PC-3 (cell line): ENCODE results near the gene ADGRG3. TPM values are rescaled to one million over a fixed set of nuclear protein-coding genes. Genes with fewer than 3 reads are reported as not detected.

Experiments used
- ATAC-seq: fragments of 200-7000 bp; cut with Tn5 transposase; 2 replicates; pipeline ENCODE4 v1.9.1; 2020; ENCODE audit warnings: mild to moderate bottlenecking, moderate library complexity
- BruUV-seq: library from RNA; stranded (reverse); fragments of 400-500 nt; replicated peaks from 2 replicates; lab custom pipeline; 2021; lab: Mats Ljungman, UMichigan
- CTCF ChIA-PET: fragments of 300-600 bp; sonication (Branson Sonifier 250); formaldehyde crosslinking; loops from one replicate; lab custom pipeline; 2022; ENCODE audit warnings: antibody characterized with exemption; lab: Charles Lee
- POLR2A ChIA-PET: fragments of 300-600 bp; sonication (Branson Sonifier 250); formaldehyde crosslinking; loops from one replicate; lab custom pipeline; 2022; ENCODE audit warnings: antibody characterized with exemption; ENCODE audit not compliant: unreplicated experiment; lab: Charles Lee
- DNase-seq: peaks from one replicate; pipeline ENCODE4 v3.0.0-alpha.2; 2015
- H2AFZ ChIP-seq: fragments of 300-600 bp; sonication (generic); 2 replicates; pipeline ENCODE4 v1.6.0; 2016; ENCODE audit warnings: antibody characterized with exemption, low read length
- H3F3A ChIP-seq: fragments of 300-600 bp; sonication (generic); one replicate; pipeline ENCODE4 v1.6.0; 2017; ENCODE audit warnings: antibody characterized with exemption, low read length, control low read depth, mild to moderate bottlenecking; ENCODE audit not compliant: unreplicated experiment
- H3K27ac ChIP-seq: fragments of 300-600 bp; sonication (generic); 2 replicates; pipeline ENCODE4 v1.5.1; 2016; ENCODE audit warnings: mild to moderate bottlenecking, low read length
- H3K27me3 ChIP-seq: fragments of 300-600 bp; sonication (generic); 2 replicates; pipeline ENCODE4 v1.6.1; 2016; ENCODE audit warnings: low read length, mixed read lengths
- H3K36me3 ChIP-seq: fragments of 300-600 bp; sonication (generic); 2 replicates; pipeline ENCODE4 v1.6.1; 2016; ENCODE audit warnings: low read depth, mixed run types, low read length, mixed read lengths
- H3K4me1 ChIP-seq: fragments of 300-600 bp; sonication (generic); 2 replicates; pipeline ENCODE4 v1.5.1; 2016; ENCODE audit warnings: low read length; ENCODE audit not compliant: insufficient read depth
- H3K4me2 ChIP-seq: fragments of 300-600 bp; sonication (generic); 2 replicates; pipeline ENCODE4 v1.6.0; 2016; ENCODE audit warnings: low read length
- H3K4me3 ChIP-seq: fragments of 300-600 bp; sonication (generic); 2 replicates; pipeline ENCODE4 v1.5.1; 2016; ENCODE audit warnings: mild to moderate bottlenecking, low read length, mixed read lengths
- H3K79me2 ChIP-seq: fragments of 300-600 bp; sonication (generic); 2 replicates; pipeline ENCODE4 v1.6.1; 2017; ENCODE audit warnings: low read length, mixed read lengths
- H3K9ac ChIP-seq: fragments of 300-600 bp; sonication (generic); 2 replicates; pipeline ENCODE4 v1.6.0; 2016; ENCODE audit warnings: mild to moderate bottlenecking, low read length
- H3K9me2 ChIP-seq: fragments of 300-600 bp; sonication (generic); replicated peaks from 2 replicates; pipeline ENCODE4 v1.6.1; 2016; ENCODE audit warnings: mixed run types, low read length, mixed read lengths
- H3K9me3 ChIP-seq: fragments of 300-600 bp; sonication (generic); 2 replicates; pipeline ENCODE4 v1.6.1; 2016; ENCODE audit warnings: low read length, mixed read lengths
- H4K20me1 ChIP-seq: fragments of 300-600 bp; sonication (generic); 2 replicates; pipeline ENCODE4 v1.6.1; 2016; ENCODE audit warnings: low read length, mixed read lengths
- CTCF ChIP-seq: fragments of 300-600 bp; sonication (generic); conservative IDR thresholded peaks from 2 replicates; pipeline ENCODE4 v1.5.1; 2017; ENCODE audit warnings: antibody characterized with exemption, low read depth, mild to moderate bottlenecking, low read length
- EZH2 ChIP-seq: fragments of 300-600 bp; sonication (generic); IDR thresholded peaks from one replicate; pipeline ENCODE4 v1.6.1; 2017; ENCODE audit warnings: antibody characterized with exemption, mild to moderate bottlenecking, low read length; ENCODE audit not compliant: unreplicated experiment
- EZH2phosphoT487 ChIP-seq: fragments of 300-600 bp; sonication (generic); IDR thresholded peaks from 2 replicates; pipeline ENCODE4 v1.6.1; 2018; ENCODE audit warnings: mild to moderate bottlenecking, antibody characterized with exemption, low read length, borderline replicate concordance
- intact Hi-C: fragments of 100-400 bp; cut with micrococcal nuclease; formaldehyde crosslinking; loops from 2 replicates; pipeline ENCODE4 v1.9.0; 2023
- total RNA-seq: library from RNA; depleted of rRNA; stranded (reverse); fragments of >200 nt; gene quantifications from 2 replicates; pipeline ENCODE4 v1.2.3, GENCODE V29; 2014

Gene ADGRG3
- total RNA-seq, 1 experiment from 2014 or later: not detected

- DNase-seq: no peak
- H3K9ac ChIP-seq: no peak overlapping the region
- CTCF ChIA-PET: no interaction called here
Measured at GRCh38 chr16:57679767-57680482, 11.8 kb downstream of the ADGRG3 start.

GRCh38 chr16:57680842-57681375 lies 12.8 kb downstream of the ADGRG3 start:
- no peaks in the 10 kb centered on the region for H3K9me2 ChIP-seq
- H3F3A ChIP-seq: no peaks in the 10 kb centered on the region
- H4K20me1 ChIP-seq: no peaks in the 10 kb centered on the region
- no peaks in the 10 kb centered on the region for H3K36me3 ChIP-seq
- DNase-seq (no peak), ATAC-seq (no peak)
- ChIA-PET CTCF (no interaction called here), POLR2A (no interaction called here)
- H3K9ac ChIP-seq: no peak overlapping the region
- intact Hi-C loops: no loop called here
- TF ChIP-seq EZH2 (no peak), CTCF (no peak), EZH2phosphoT487 (no peak)
- no peaks in the 10 kb centered on the region for H3K27me3 ChIP-seq
- H3K4me3 ChIP-seq: no peak overlapping the region
- no peak overlapping the region for H3K4me2 ChIP-seq
- no peaks in the 10 kb centered on the region for H3K9me3 ChIP-seq
- BruUV-seq: no TSS peak
- H2AFZ ChIP-seq: no peak overlapping the region
- H3K79me2 ChIP-seq: no peaks in the 10 kb centered on the region
- H3K27ac ChIP-seq: no peak overlapping the region
- peaks cover 16% of the 10 kb centered on the region; the same call in 1 of the 2 replicates for H3K4me1 ChIP-seq

More at GRCh38 chr16:57679767-57680482, 11.8 kb downstream of the ADGRG3 start:
- H3K4me3 ChIP-seq: no peak overlapping the region
- H3K4me1 ChIP-seq: peaks cover 16% of the 10 kb centered on the region; the same call in 1 of the 2 replicates
- ATAC-seq: no peak
- POLR2A ChIA-PET: no interaction called here
- H3K4me2 ChIP-seq: no peak overlapping the region
- H2AFZ ChIP-seq: no peak overlapping the region
- no peaks in the 10 kb centered on the region for H3K36me3 ChIP-seq
- no peaks in the 10 kb centered on the region for H3K27me3 ChIP-seq
- no peaks in the 10 kb centered on the region for H4K20me1 ChIP-seq
- intact Hi-C loops: no loop called here
- TF ChIP-seq EZH2phosphoT487: no peak
- TF ChIP-seq EZH2: no peak
- TF ChIP-seq CTCF: no peak
- H3K9me2 ChIP-seq: no peaks in the 10 kb centered on the region
- no peaks in the 10 kb centered on the region for H3K79me2 ChIP-seq
- H3F3A ChIP-seq: no peaks in the 10 kb centered on the region
- H3K27ac ChIP-seq: no peak overlapping the region
- H3K9me3 ChIP-seq: no peaks in the 10 kb centered on the region
- BruUV-seq: no TSS peak
